HG02798 (cell line): ENCODE data around the gene BOD1L1.

Experiments used
- ATAC-seq: cut with Tn5 transposase; IDR thresholded peaks from one replicate; pipeline ENCODE4 v1.9.1; 2021; ENCODE audit warnings: mild to moderate bottlenecking; ENCODE audit not compliant: unreplicated experiment, poor library complexity

The BOD1L1 gene

GRCh38 chr4:13527981-13528820, 99.3 kb downstream of the BOD1L1 start:
- peak; percentile 75 for ATAC-seq

GRCh38 chr4:13527192-13527980, 100.1 kb downstream of the BOD1L1 start:
- peak; percentile 24 for ATAC-seq

- ATAC-seq, result no peak
Measured at GRCh38 chr4:13526658-13527057, 100.9 kb downstream of the BOD1L1 start.

- ATAC-seq, result no peak
Measured at GRCh38 chr4:13525606-13526281, 101.8 kb downstream of the BOD1L1 start.

- no peak for ATAC-seq
Measured at GRCh38 chr4:13524504-13525243, 102.9 kb downstream of the BOD1L1 start.

- no peak for ATAC-seq
Measured at GRCh38 chr4:13523591-13524503, 103.7 kb downstream of the BOD1L1 start.

GRCh38 chr4:13523105-13523477, 104.4 kb downstream of the BOD1L1 start:
- no peak for ATAC-seq

- ATAC-seq, result no peak
Measured at GRCh38 chr4:13522282-13523104, 105.0 kb downstream of the BOD1L1 start.

- ATAC-seq, result no peak
Measured at GRCh38 chr4:13521047-13521446, 106.5 kb downstream of the BOD1L1 start.
